Activated CD4-positive, alpha-beta T cell treated with anti-CD3 and anti-CD28 coated beads for 36 hours (primary cell): ENCODE measurements around the gene PPFIA2. TPM values are rescaled to one million over a fixed set of nuclear protein-coding genes. Genes with fewer than 3 reads are reported as not detected.

Source experiments
- ATAC-seq: fragments of 200-7000 bp; cut with Tn5 transposase; one replicate; pipeline ENCODE4 v1.10.0; 2021; ENCODE audit warnings: mild to moderate bottlenecking, moderate library complexity
- CTCF ChIA-PET: fragments of 350-600 bp; sonication (Branson Sonifier 250); formaldehyde crosslinking; loops from one replicate; lab custom pipeline; 2021; ENCODE audit warnings: antibody characterized with exemption; lab: Charles Lee
- POLR2A ChIA-PET: fragments of 350-600 bp; sonication (Branson Sonifier 250); formaldehyde crosslinking; loops from one replicate; lab custom pipeline; 2021; ENCODE audit warnings: antibody characterized with exemption, inconsistent platforms; lab: Charles Lee
- DNase-seq: peaks from one replicate; pipeline ENCODE4 v3.0.0-alpha.2; 2020
- H3K27ac Mint-ChIP-seq: one replicate; pipeline ENCODE4 v1.8.0; 2021; ENCODE audit warnings: mixed read lengths
- H3K27me3 Mint-ChIP-seq: one replicate; pipeline ENCODE4 v1.8.0; 2021; ENCODE audit warnings: mixed read lengths
- H3K36me3 Mint-ChIP-seq: one replicate; pipeline ENCODE4 v1.8.0; 2021; ENCODE audit warnings: low read depth, mixed read lengths
- H3K4me1 Mint-ChIP-seq: one replicate; pipeline ENCODE4 v1.8.0; 2021; ENCODE audit warnings: mixed read lengths
- H3K4me3 Mint-ChIP-seq: one replicate; pipeline ENCODE4 v1.8.0; 2021; ENCODE audit warnings: mild to moderate bottlenecking, moderate library complexity, mixed read lengths
- H3K9me3 Mint-ChIP-seq: one replicate; pipeline ENCODE4 v1.8.0; 2021; ENCODE audit warnings: low read depth, mixed read lengths
- intact Hi-C, 2 experiments: fragments of 100-400 bp; cut with DNase I in 1 of 2; cut with micrococcal nuclease in 1 of 2; formaldehyde crosslinking; loops; one replicate each; pipeline versions ENCODE4 v1.14.2 to v1.15.1; 2022 to 2024; cut with DNase I, micrococcal nuclease
- total RNA-seq, 2 experiments: library from RNA; stranded (reverse); gene quantifications; one replicate each; pipeline ENCODE4 v1.2.3, GENCODE V29; 2021

PPFIA2 gene
- total RNA-seq, 2 experiments from 2014 or later, result not detected

- intact Hi-C loops, result no loop called here
- Mint-ChIP-seq H3K4me3 (no peak overlapping the region), H3K27ac (no peak overlapping the region), H3K9me3 (no peaks in the 10 kb centered on the region), H3K4me1 (no peaks in the 10 kb centered on the region), H3K36me3 (no peaks in the 10 kb centered on the region), H3K27me3 (no peaks in the 10 kb centered on the region)
- DNase-seq, result no peak
- ChIA-PET CTCF (no interaction called here), POLR2A (no interaction called here)
- ATAC-seq, result no peak
Observed at GRCh38 chr12:81377771-81378170, 381.4 kb downstream of the PPFIA2 start.

GRCh38 chr12:81375969-81376368 lies 383.2 kb downstream of the PPFIA2 start:
- intact Hi-C loops, result no loop called here
- ATAC-seq (no peak), DNase-seq (no peak)
- H3K9me3 Mint-ChIP-seq, result no peaks in the 10 kb centered on the region
- H3K27me3 Mint-ChIP-seq, result no peaks in the 10 kb centered on the region
- CTCF ChIA-PET, result no interaction called here
- no peaks in the 10 kb centered on the region for H3K4me1 Mint-ChIP-seq
- H3K27ac Mint-ChIP-seq, result no peak overlapping the region
- POLR2A ChIA-PET, result no interaction called here
- no peaks in the 10 kb centered on the region for H3K36me3 Mint-ChIP-seq
- H3K4me3 Mint-ChIP-seq, result no peak overlapping the region

- Mint-ChIP-seq H3K36me3 (no peaks in the 10 kb centered on the region), H3K27ac (no peak overlapping the region), H3K27me3 (no peaks in the 10 kb centered on the region), H3K9me3 (no peaks in the 10 kb centered on the region), H3K4me3 (no peak overlapping the region), H3K4me1 (no peaks in the 10 kb centered on the region)
- ChIA-PET CTCF (no interaction called here), POLR2A (no interaction called here)
- ATAC-seq (no peak), DNase-seq (no peak)
- intact Hi-C loops, result no loop called here
Observed at GRCh38 chr12:81370456-81370855, 388.7 kb downstream of the PPFIA2 start.

- H3K27me3 Mint-ChIP-seq, result no peaks in the 10 kb centered on the region
- H3K4me3 Mint-ChIP-seq, result no peak overlapping the region
- no peaks in the 10 kb centered on the region for H3K4me1 Mint-ChIP-seq
- H3K27ac Mint-ChIP-seq, result no peak overlapping the region
- H3K36me3 Mint-ChIP-seq, result no peaks in the 10 kb centered on the region
- DNase-seq, result no peak
- CTCF ChIA-PET, result no interaction called here
- intact Hi-C loops, result no loop called here
- POLR2A ChIA-PET, result no interaction called here
- no peaks in the 10 kb centered on the region for H3K9me3 Mint-ChIP-seq
- no peak for ATAC-seq
Observed at GRCh38 chr12:81369175-81369574, 390.0 kb downstream of the PPFIA2 start.

GRCh38 chr12:81365284-81365683 lies 393.9 kb downstream of the PPFIA2 start:
- Mint-ChIP-seq H3K4me3 (no peak overlapping the region), H3K9me3 (no peaks in the 10 kb centered on the region), H3K27me3 (no peaks in the 10 kb centered on the region), H3K4me1 (no peaks in the 10 kb centered on the region), H3K36me3 (no peaks in the 10 kb centered on the region), H3K27ac (no peak overlapping the region)
- ChIA-PET POLR2A (no interaction called here), CTCF (no interaction called here)
- DNase-seq (no peak), ATAC-seq (no peak)
- intact Hi-C loops, result no loop called here

GRCh38 chr12:81360916-81361315 lies 398.2 kb downstream of the PPFIA2 start:
- CTCF ChIA-PET, result no interaction called here
- Mint-ChIP-seq H3K36me3 (no peaks in the 10 kb centered on the region), H3K4me3 (no peak overlapping the region), H3K4me1 (no peaks in the 10 kb centered on the region), H3K27me3 (no peaks in the 10 kb centered on the region), H3K9me3 (no peaks in the 10 kb centered on the region), H3K27ac (no peak overlapping the region)
- POLR2A ChIA-PET, result no interaction called here
- intact Hi-C loops, result no loop called here
- no peak for DNase-seq
- ATAC-seq, result no peak

GRCh38 chr12:81359736-81360135 lies 399.4 kb downstream of the PPFIA2 start:
- no peak overlapping the region for H3K4me3 Mint-ChIP-seq
- ChIA-PET CTCF (interaction anchor here (1.1 to 1.2 kb wide), 2 partner anchors 13 to 26 kb away, joined by 3 to 5 read pairs; no protein-coding TSS in a partner anchor), POLR2A (no interaction called here)
- H3K36me3 Mint-ChIP-seq, result no peaks in the 10 kb centered on the region
- intact Hi-C loops, result no loop called here
- H3K4me1 Mint-ChIP-seq, result no peaks in the 10 kb centered on the region
- no peaks in the 10 kb centered on the region for H3K9me3 Mint-ChIP-seq
- no peaks in the 10 kb centered on the region for H3K27me3 Mint-ChIP-seq
- ATAC-seq (no peak), DNase-seq (no peak)
- no peak overlapping the region for H3K27ac Mint-ChIP-seq

GRCh38 chr12:81354327-81354932 lies 404.7 kb downstream of the PPFIA2 start:
- H3K4me3 Mint-ChIP-seq, result no peak overlapping the region
- no peak overlapping the region for H3K27ac Mint-ChIP-seq
- ChIA-PET CTCF (no interaction called here), POLR2A (no interaction called here)
- no peak for ATAC-seq
- H3K4me1 Mint-ChIP-seq, result no peaks in the 10 kb centered on the region
- H3K27me3 Mint-ChIP-seq, result no peaks in the 10 kb centered on the region
- H3K9me3 Mint-ChIP-seq, result no peaks in the 10 kb centered on the region
- intact Hi-C loops, result no loop called here
- no peak for DNase-seq
- H3K36me3 Mint-ChIP-seq, result no peaks in the 10 kb centered on the region

GRCh38 chr12:81350309-81350708 lies 408.8 kb downstream of the PPFIA2 start:
- CTCF ChIA-PET, result no interaction called here

GRCh38 chr12:81347404-81347803 lies 411.7 kb downstream of the PPFIA2 start:
- Mint-ChIP-seq H3K27me3 (no peaks in the 10 kb centered on the region), H3K27ac (no peak overlapping the region), H3K36me3 (no peaks in the 10 kb centered on the region), H3K4me1 (no peaks in the 10 kb centered on the region), H3K9me3 (no peaks in the 10 kb centered on the region), H3K4me3 (no peak overlapping the region)
- intact Hi-C loops, result no loop called here
- ChIA-PET CTCF (no interaction called here), POLR2A (no interaction called here)
- ATAC-seq, result no peak
- DNase-seq, result no peak

More at GRCh38 chr12:81350309-81350708, 408.8 kb downstream of the PPFIA2 start:
- intact Hi-C loops, result no loop called here
- Mint-ChIP-seq H3K36me3 (no peaks in the 10 kb centered on the region), H3K27ac (no peak overlapping the region), H3K27me3 (no peaks in the 10 kb centered on the region), H3K4me3 (no peak overlapping the region), H3K4me1 (no peaks in the 10 kb centered on the region), H3K9me3 (no peaks in the 10 kb centered on the region)
- DNase-seq (no peak), ATAC-seq (no peak)
- POLR2A ChIA-PET, result no interaction called here

- POLR2A ChIA-PET, result no interaction called here
- CTCF ChIA-PET, result no interaction called here
- no peak overlapping the region for H3K27ac Mint-ChIP-seq
Observed at GRCh38 chr12:81340910-81341309, 418.2 kb downstream of the PPFIA2 start.

GRCh38 chr12:81339071-81339470 lies 420.1 kb downstream of the PPFIA2 start:
- Mint-ChIP-seq H3K4me3 (no peak overlapping the region), H3K27ac (no peak overlapping the region), H3K9me3 (no peaks in the 10 kb centered on the region), H3K4me1 (no peaks in the 10 kb centered on the region), H3K36me3 (no peaks in the 10 kb centered on the region), H3K27me3 (no peaks in the 10 kb centered on the region)
- CTCF ChIA-PET, result no interaction called here
- POLR2A ChIA-PET, result no interaction called here
- intact Hi-C loops, result no loop called here
- no peak for ATAC-seq
- no peak for DNase-seq

More at GRCh38 chr12:81340910-81341309, 418.2 kb downstream of the PPFIA2 start:
- no peak for DNase-seq
- no peak for ATAC-seq
- Mint-ChIP-seq H3K27me3 (no peaks in the 10 kb centered on the region), H3K9me3 (no peaks in the 10 kb centered on the region), H3K36me3 (no peaks in the 10 kb centered on the region), H3K4me1 (no peaks in the 10 kb centered on the region), H3K4me3 (no peak overlapping the region)
- intact Hi-C loops, result no loop called here
